Measurements from ENCODE around the gene RTN4R. TPM values are rescaled to one million over a fixed set of nuclear protein-coding genes. Genes with fewer than 3 reads are reported as not detected.
"Not testable (repeated sequence)": the region's sequence is repeated elsewhere in the genome, so short reads cannot be mapped to it uniquely, and the experiment has no call there.

Gene RTN4R
- total RNA-seq, 1 experiment from 2014 or later, result 19.0 TPM

- H3K9me2 ChIP-seq (ENCODE audit: insufficient read depth), result no peaks in the 10 kb centered on the region
- no peaks in the 10 kb centered on the region for H3K9me3 ChIP-seq (ENCODE audit: control insufficient read depth in 1 of 2, insufficient read depth in 1 of 2, low read depth in 1 of 2, low read length in 2 of 2)
- ChIA-PET POLR2A (no interaction called here), CTCF (no interaction called here), RAD21 (ENCODE audit: low non-redundant PET in 1 of 2, low total read pairs in 2 of 2, uncharacterized antibody in 2 of 2, unreplicated experiment in 2 of 2) (no interaction called here)
- no peaks in the 10 kb centered on the region for H3K36me3 ChIP-seq (ENCODE audit: control insufficient read depth in 1 of 2, insufficient read depth in 2 of 2, low read length in 2 of 2)
- no peak for DNase-seq (ENCODE audit: low read depth, low spot score)
- H3K4me2 ChIP-seq (ENCODE audit: low read length), result no peak overlapping the region
- TF ChIP-seq ZFX (IDR thresholded peaks at IDR 0.05) (no peak), POLR2AphosphoS5 (IDR thresholded peaks at IDR 0.05; ENCODE audit: low read depth, low read length) (no peak), SP1 (IDR thresholded peaks at IDR 0.05; ENCODE audit: low read depth) (no peak), SRF (IDR thresholded peaks at IDR 0.05; ENCODE audit: low read depth) (no peak), ZNF274 (IDR thresholded peaks at IDR 0.05; ENCODE audit: low read depth, low read length) (no peak), EZH2phosphoT487 (IDR thresholded peaks at IDR 0.05; ENCODE audit: borderline replicate concordance) (no peak), EGR1 (IDR thresholded peaks at IDR 0.05; ENCODE audit: low read depth) (no peak), YY1 (IDR thresholded peaks at IDR 0.05; ENCODE audit: extremely low read depth, insufficient replicate concordance, low read depth, low read length) (no peak), SIN3A (IDR thresholded peaks at IDR 0.05; ENCODE audit: low read depth) (no peak), REST (IDR thresholded peaks at IDR 0.05; ENCODE audit: low read depth) (no peak), JUND (IDR thresholded peaks at IDR 0.05) (no peak), RAD21 (IDR thresholded peaks at IDR 0.05; ENCODE audit: low read depth) (no peak), CEBPB (IDR thresholded peaks at IDR 0.05; ENCODE audit: low read depth) (no peak), CBX3 (IDR thresholded peaks at IDR 0.05; ENCODE audit: low read depth) (no peak), FOSL1 (IDR thresholded peaks at IDR 0.05; ENCODE audit: low read depth) (no peak), POLR2A (IDR thresholded peaks at IDR 0.05; ENCODE audit: borderline replicate concordance, extremely low read depth, insufficient read depth, insufficient read length) (no peak)
- TF ChIP-seq, protein P1, sequence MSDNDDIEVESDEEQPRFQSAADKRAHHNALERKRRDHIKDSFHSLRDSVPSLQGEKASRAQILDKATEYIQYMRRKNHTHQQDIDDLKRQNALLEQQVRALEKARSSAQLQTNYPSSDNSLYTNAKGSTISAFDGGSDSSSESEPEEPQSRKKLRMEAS (IDR thresholded peaks at IDR 0.05), result no peak
- TF ChIP-seq, protein P2, sequence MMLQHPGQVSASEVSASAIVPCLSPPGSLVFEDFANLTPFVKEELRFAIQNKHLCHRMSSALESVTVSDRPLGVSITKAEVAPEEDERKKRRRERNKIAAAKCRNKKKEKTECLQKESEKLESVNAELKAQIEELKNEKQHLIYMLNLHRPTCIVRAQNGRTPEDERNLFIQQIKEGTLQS (IDR thresholded peaks at IDR 0.05), result no peak
- TF ChIP-seq, protein P3, sequence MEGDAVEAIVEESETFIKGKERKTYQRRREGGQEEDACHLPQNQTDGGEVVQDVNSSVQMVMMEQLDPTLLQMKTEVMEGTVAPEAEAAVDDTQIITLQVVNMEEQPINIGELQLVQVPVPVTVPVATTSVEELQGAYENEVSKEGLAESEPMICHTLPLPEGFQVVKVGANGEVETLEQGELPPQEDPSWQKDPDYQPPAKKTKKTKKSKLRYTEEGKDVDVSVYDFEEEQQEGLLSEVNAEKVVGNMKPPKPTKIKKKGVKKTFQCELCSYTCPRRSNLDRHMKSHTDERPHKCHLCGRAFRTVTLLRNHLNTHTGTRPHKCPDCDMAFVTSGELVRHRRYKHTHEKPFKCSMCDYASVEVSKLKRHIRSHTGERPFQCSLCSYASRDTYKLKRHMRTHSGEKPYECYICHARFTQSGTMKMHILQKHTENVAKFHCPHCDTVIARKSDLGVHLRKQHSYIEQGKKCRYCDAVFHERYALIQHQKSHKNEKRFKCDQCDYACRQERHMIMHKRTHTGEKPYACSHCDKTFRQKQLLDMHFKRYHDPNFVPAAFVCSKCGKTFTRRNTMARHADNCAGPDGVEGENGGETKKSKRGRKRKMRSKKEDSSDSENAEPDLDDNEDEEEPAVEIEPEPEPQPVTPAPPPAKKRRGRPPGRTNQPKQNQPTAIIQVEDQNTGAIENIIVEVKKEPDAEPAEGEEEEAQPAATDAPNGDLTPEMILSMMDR (IDR thresholded peaks at IDR 0.05 in 2 of 3, conservative IDR thresholded peaks at IDR 0.05 in 1 of 3; ENCODE audit: borderline replicate concordance in 1 of 3, insufficient read depth in 1 of 3, low read depth in 2 of 3, low read length in 2 of 3), result no peak
- H3K4me3 ChIP-seq (replicated peaks in 1 of 2; ENCODE audit: low read depth in 1 of 2, low read length in 2 of 2), result no peak overlapping the region
- intact Hi-C loops (cut with micrococcal nuclease), result no loop called here
- BruUV-seq (replicated peaks), result no TSS peak
- H3K27ac ChIP-seq (ENCODE audit: low read depth, low read length), result no peak overlapping the region
- no peak for ATAC-seq
- H3K9ac ChIP-seq (ENCODE audit: low read length), result no peak overlapping the region
- H4K20me1 ChIP-seq (ENCODE audit: insufficient read depth), result no peaks in the 10 kb centered on the region
- H2AFZ ChIP-seq (ENCODE audit: low read depth, low read length, poor library complexity, severe bottlenecking), result no peak overlapping the region
- H3K79me2 ChIP-seq (ENCODE audit: insufficient read depth, low read length), result no peaks in the 10 kb centered on the region
- H3K27me3 ChIP-seq (ENCODE audit: insufficient read depth, low read length), result no peaks in the 10 kb centered on the region
- H3K4me1 ChIP-seq (ENCODE audit: control insufficient read depth in 1 of 2, insufficient read depth in 2 of 2, low read length in 2 of 2), result peaks cover 0 to 6% of the 10 kb centered on the region in 2 experiments; a peak in 2 of 4 replicates
Observed at GRCh38 chr22:20280866-20281265, 12.7 kb upstream of the RTN4R start.

DNA sequence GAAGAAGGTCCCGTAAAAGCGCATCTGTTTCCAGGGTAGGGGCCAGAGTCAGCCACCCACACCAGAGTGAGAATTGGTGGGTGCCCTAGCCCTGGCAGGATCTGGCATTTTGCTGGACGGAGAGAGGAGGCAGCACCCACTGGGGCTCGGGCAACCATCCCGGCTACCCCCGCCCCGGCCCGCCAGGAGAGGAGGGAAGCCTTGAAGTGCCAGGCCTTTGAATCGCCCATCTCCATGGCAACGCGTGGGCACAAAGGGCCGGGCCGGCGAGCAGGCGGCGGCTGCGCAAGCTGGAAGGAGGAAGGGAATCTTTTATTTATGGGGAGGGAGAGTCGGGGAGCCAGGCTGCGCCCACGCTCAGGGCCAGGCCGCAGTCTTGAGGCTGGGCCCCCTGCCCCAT is 12.0 kb upstream of the RTN4R start:
- H2AFZ ChIP-seq (ENCODE audit: low read depth, low read length, poor library complexity, severe bottlenecking); H3K4me2 ChIP-seq (ENCODE audit: low read length); H3K9ac ChIP-seq (ENCODE audit: low read length); H3K4me1 ChIP-seq (ENCODE audit: control insufficient read depth in 1 of 2, insufficient read depth in 2 of 2, low read length in 2 of 2); ATAC-seq; RAD21 ChIA-PET (ENCODE audit: low non-redundant PET in 1 of 2, low total read pairs in 2 of 2, uncharacterized antibody in 2 of 2, unreplicated experiment in 2 of 2); H4K20me1 ChIP-seq (ENCODE audit: insufficient read depth); H3K9me3 ChIP-seq (ENCODE audit: control insufficient read depth in 1 of 2, insufficient read depth in 1 of 2, low read depth in 1 of 2, low read length in 2 of 2); H3K27ac ChIP-seq (ENCODE audit: low read depth, low read length); H3K9me2 ChIP-seq (ENCODE audit: insufficient read depth); DNase-seq (ENCODE audit: low read depth, low spot score); H3K4me3 ChIP-seq (replicated peaks in 1 of 2; ENCODE audit: low read depth in 1 of 2, low read length in 2 of 2); POLR2A ChIA-PET; H3K79me2 ChIP-seq (ENCODE audit: insufficient read depth, low read length); BruUV-seq (replicated peaks); H3K27me3 ChIP-seq (ENCODE audit: insufficient read depth, low read length); H3K36me3 ChIP-seq (ENCODE audit: control insufficient read depth in 1 of 2, insufficient read depth in 2 of 2, low read length in 2 of 2); CTCF ChIA-PET; intact Hi-C loops (cut with micrococcal nuclease): not testable (repeated sequence)

Measured in HCT116 (cell line).